OCI-LY7 (cell line): ENCODE data around the gene GTSF1L. TPM values are rescaled to one million over a fixed set of nuclear protein-coding genes. Genes with fewer than 3 reads are reported as not detected.

Experiments used
- BruUV-seq: library from RNA; stranded (reverse); fragments of 400-500 nt; replicated peaks from 2 replicates; lab custom pipeline; 2021; lab: Mats Ljungman, UMichigan
- CTCF ChIA-PET: fragments of 300-600 bp; sonication (Branson Sonifier 250); formaldehyde crosslinking; loops from one replicate; lab custom pipeline; 2022; ENCODE audit warnings: antibody characterized with exemption; ENCODE audit not compliant: unreplicated experiment; lab: Charles Lee
- POLR2A ChIA-PET: fragments of 300-600 bp; sonication (Branson Sonifier 250); formaldehyde crosslinking; loops from one replicate; lab custom pipeline; 2022; ENCODE audit warnings: antibody characterized with exemption; lab: Charles Lee
- DNase-seq: peaks from one replicate; pipeline ENCODE4 v3.0.0-alpha.2; 2015; ENCODE audit warnings: low spot score
- H2AFZ ChIP-seq: fragments of 200-600 bp; sonication (generic), shearing (Covaris generic); 2 replicates; pipeline ENCODE4 v1.6.1; 2014; ENCODE audit warnings: mild to moderate bottlenecking, antibody characterized with exemption, low read length, moderate library complexity
- H3K27ac ChIP-seq: fragments of 200-600 bp; sonication (generic); 2 replicates; pipeline ENCODE4 v1.5.1; 2014; ENCODE audit warnings: mixed run types, low read depth, mild to moderate bottlenecking, moderate library complexity, low read length, inconsistent platforms; ENCODE audit not compliant: poor library complexity, severe bottlenecking
- H3K36me3 ChIP-seq: fragments of 200-600 bp; sonication (generic); 2 replicates; pipeline ENCODE4 v1.6.1; 2014; ENCODE audit warnings: mild to moderate bottlenecking, antibody characterized with exemption, low read length, moderate library complexity, mixed read lengths; ENCODE audit not compliant: insufficient read depth
- H3K4me1 ChIP-seq: fragments of 200-600 bp; sonication (generic); 2 replicates; pipeline ENCODE4 v1.5.1; 2014; ENCODE audit warnings: mild to moderate bottlenecking, low read length; ENCODE audit not compliant: insufficient read depth, poor library complexity, severe bottlenecking
- H3K4me2 ChIP-seq: fragments of 200-600 bp; sonication (generic); 2 replicates; pipeline ENCODE4 v1.6.1; 2014; ENCODE audit warnings: mild to moderate bottlenecking, low read length
- H3K4me3 ChIP-seq: fragments of 200-600 bp; sonication (generic); 2 replicates; pipeline ENCODE4 v1.5.1; 2014; ENCODE audit warnings: mild to moderate bottlenecking, low read depth, low read length; ENCODE audit not compliant: poor library complexity, severe bottlenecking
- H3K79me2 ChIP-seq: fragments of 200-600 bp; sonication (generic); 2 replicates; pipeline ENCODE4 v1.6.1; 2016; ENCODE audit warnings: low read depth, mild to moderate bottlenecking, low read length, moderate library complexity, mixed read lengths; ENCODE audit not compliant: insufficient read depth
- H3K9me2 ChIP-seq: fragments of 200-600 bp; sonication (generic); 2 replicates; pipeline ENCODE4 v1.6.1; 2016; ENCODE audit warnings: mild to moderate bottlenecking, low read length, mixed read lengths; ENCODE audit not compliant: insufficient read depth
- H3K9me3 ChIP-seq: fragments of 200-600 bp; sonication (generic); 2 replicates; pipeline ENCODE4 v1.6.1; 2014; ENCODE audit warnings: mild to moderate bottlenecking, mixed run types, low read length, mixed read lengths
- H4K20me1 ChIP-seq: fragments of 200-600 bp; sonication (generic); 2 replicates; pipeline ENCODE4 v1.6.1; 2014; ENCODE audit warnings: mild to moderate bottlenecking, antibody characterized with exemption, low read length, moderate library complexity, mixed read lengths; ENCODE audit not compliant: insufficient read depth
- EZH2phosphoT487 ChIP-seq: fragments of 200-600 bp; sonication (generic); IDR thresholded peaks from 2 replicates; pipeline ENCODE4 v1.6.1; 2018; ENCODE audit warnings: low read depth, borderline replicate concordance, mild to moderate bottlenecking, mixed run types, antibody characterized with exemption, low read length, moderate library complexity, mixed read lengths
- intact Hi-C: fragments of 100-400 bp; cut with micrococcal nuclease; formaldehyde crosslinking; loops from one replicate; pipeline ENCODE4 v1.10.0; 2022; ENCODE audit not compliant: unreplicated experiment
- total RNA-seq, 2 experiments: library from RNA; depleted of rRNA in 1 of 2; stranded (reverse); fragments of >200 nt in 1 of 2; shearing (Covaris generic) in 1 of 2; gene quantifications; 2 replicates each; pipeline ENCODE4 v1.2.3, GENCODE V29; 2014 to 2022
- TF ChIP-seq, protein P1 (sequence below): fragments of 200-600 bp; sonication (generic); conservative IDR thresholded peaks from 2 replicates; pipeline ENCODE4 v1.5.1; 2014; ENCODE audit warnings: mild to moderate bottlenecking, antibody characterized with exemption, low read length, moderate library complexity, mixed read lengths

The GTSF1L gene
- total RNA-seq, 2 experiments from 2014 or later: 3.1 to 3.3 TPM

GRCh38 chr20:43767686-43768474 lies 41.1 kb upstream of the GTSF1L start:
- DNase-seq: no peak
- H3K9me3 ChIP-seq: no peaks in the 10 kb centered on the region
- intact Hi-C loops: no loop called here
- CTCF ChIA-PET: no interaction called here
- no peaks in the 10 kb centered on the region for H4K20me1 ChIP-seq
- H3K9me2 ChIP-seq: no peaks in the 10 kb centered on the region
- POLR2A ChIA-PET: no interaction called here
- no TSS peak for BruUV-seq
- no peak overlapping the region for H3K4me2 ChIP-seq
- no peaks in the 10 kb centered on the region for H3K36me3 ChIP-seq
- no peak overlapping the region for H2AFZ ChIP-seq
- H3K27ac ChIP-seq: no peak overlapping the region
- no peak overlapping the region for H3K4me3 ChIP-seq
- H3K79me2 ChIP-seq: no peaks in the 10 kb centered on the region
- no peaks in the 10 kb centered on the region for H3K4me1 ChIP-seq
- TF ChIP-seq EZH2phosphoT487: no peak
- TF ChIP-seq, protein P1, sequence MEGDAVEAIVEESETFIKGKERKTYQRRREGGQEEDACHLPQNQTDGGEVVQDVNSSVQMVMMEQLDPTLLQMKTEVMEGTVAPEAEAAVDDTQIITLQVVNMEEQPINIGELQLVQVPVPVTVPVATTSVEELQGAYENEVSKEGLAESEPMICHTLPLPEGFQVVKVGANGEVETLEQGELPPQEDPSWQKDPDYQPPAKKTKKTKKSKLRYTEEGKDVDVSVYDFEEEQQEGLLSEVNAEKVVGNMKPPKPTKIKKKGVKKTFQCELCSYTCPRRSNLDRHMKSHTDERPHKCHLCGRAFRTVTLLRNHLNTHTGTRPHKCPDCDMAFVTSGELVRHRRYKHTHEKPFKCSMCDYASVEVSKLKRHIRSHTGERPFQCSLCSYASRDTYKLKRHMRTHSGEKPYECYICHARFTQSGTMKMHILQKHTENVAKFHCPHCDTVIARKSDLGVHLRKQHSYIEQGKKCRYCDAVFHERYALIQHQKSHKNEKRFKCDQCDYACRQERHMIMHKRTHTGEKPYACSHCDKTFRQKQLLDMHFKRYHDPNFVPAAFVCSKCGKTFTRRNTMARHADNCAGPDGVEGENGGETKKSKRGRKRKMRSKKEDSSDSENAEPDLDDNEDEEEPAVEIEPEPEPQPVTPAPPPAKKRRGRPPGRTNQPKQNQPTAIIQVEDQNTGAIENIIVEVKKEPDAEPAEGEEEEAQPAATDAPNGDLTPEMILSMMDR: no peak

GRCh38 chr20:43766917-43767316 lies 40.1 kb upstream of the GTSF1L start:
- no peak overlapping the region for H2AFZ ChIP-seq
- no peaks in the 10 kb centered on the region for H3K79me2 ChIP-seq
- ChIA-PET POLR2A (no interaction called here), CTCF (no interaction called here)
- no TSS peak for BruUV-seq
- H3K4me2 ChIP-seq: no peak overlapping the region
- H3K36me3 ChIP-seq: no peaks in the 10 kb centered on the region
- no peak overlapping the region for H3K27ac ChIP-seq
- no peaks in the 10 kb centered on the region for H3K9me2 ChIP-seq
- TF ChIP-seq EZH2phosphoT487: no peak
- TF ChIP-seq, protein P1: no peak
- no peaks in the 10 kb centered on the region for H3K4me1 ChIP-seq
- no peaks in the 10 kb centered on the region for H4K20me1 ChIP-seq
- no peaks in the 10 kb centered on the region for H3K9me3 ChIP-seq
- intact Hi-C loops: no loop called here
- no peak for DNase-seq
- no peak overlapping the region for H3K4me3 ChIP-seq

DNA sequence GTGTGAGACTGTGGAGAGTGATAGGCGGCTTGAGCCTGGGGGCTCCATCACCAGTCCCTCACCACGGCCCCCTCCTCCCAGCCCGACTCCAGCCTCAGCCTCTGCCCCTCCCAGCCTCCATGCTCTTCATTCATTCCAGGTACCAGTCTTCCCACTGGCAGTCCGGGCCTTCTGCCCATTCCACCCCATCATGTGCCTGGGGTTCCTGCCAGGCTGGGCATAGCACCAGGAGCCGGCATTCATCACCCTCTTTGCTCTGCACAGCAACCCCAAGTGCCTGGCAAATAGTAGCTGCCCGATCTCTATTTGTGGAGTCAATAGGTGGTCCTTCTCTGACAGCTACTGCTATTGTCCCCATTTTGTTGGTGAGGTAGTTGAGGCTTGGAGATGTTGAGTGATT lies 39.6 kb upstream of the GTSF1L start:
- H3K79me2 ChIP-seq: no peaks in the 10 kb centered on the region
- H3K36me3 ChIP-seq: no peaks in the 10 kb centered on the region
- no TSS peak for BruUV-seq
- H3K9me2 ChIP-seq: no peaks in the 10 kb centered on the region
- no peak overlapping the region for H3K4me2 ChIP-seq
- TF ChIP-seq EZH2phosphoT487: no peak
- TF ChIP-seq, protein P1: no peak
- ChIA-PET CTCF (no interaction called here), POLR2A (no interaction called here)
- no peaks in the 10 kb centered on the region for H4K20me1 ChIP-seq
- H3K4me3 ChIP-seq: no peak overlapping the region
- intact Hi-C loops: no loop called here
- no peak for DNase-seq
- H3K9me3 ChIP-seq: no peaks in the 10 kb centered on the region
- no peak overlapping the region for H3K27ac ChIP-seq
- H3K4me1 ChIP-seq: no peaks in the 10 kb centered on the region
- no peak overlapping the region for H2AFZ ChIP-seq
